Measurements from ENCODE around the gene FMO5. TPM values are rescaled to one million over a fixed set of nuclear protein-coding genes. Genes with fewer than 3 reads are reported as not detected.

The FMO5 gene
- total and polyA plus RNA-seq, 2 of the 13 experiments (the other 11 are each of a cell fraction or from before 2014, with no cell fraction given): 48.2 to 149 TPM

GRCh38 chr1:147223740-147224615, 1.2 kb downstream of the FMO5 start (continued):
- TF ChIP-seq, protein P1, sequence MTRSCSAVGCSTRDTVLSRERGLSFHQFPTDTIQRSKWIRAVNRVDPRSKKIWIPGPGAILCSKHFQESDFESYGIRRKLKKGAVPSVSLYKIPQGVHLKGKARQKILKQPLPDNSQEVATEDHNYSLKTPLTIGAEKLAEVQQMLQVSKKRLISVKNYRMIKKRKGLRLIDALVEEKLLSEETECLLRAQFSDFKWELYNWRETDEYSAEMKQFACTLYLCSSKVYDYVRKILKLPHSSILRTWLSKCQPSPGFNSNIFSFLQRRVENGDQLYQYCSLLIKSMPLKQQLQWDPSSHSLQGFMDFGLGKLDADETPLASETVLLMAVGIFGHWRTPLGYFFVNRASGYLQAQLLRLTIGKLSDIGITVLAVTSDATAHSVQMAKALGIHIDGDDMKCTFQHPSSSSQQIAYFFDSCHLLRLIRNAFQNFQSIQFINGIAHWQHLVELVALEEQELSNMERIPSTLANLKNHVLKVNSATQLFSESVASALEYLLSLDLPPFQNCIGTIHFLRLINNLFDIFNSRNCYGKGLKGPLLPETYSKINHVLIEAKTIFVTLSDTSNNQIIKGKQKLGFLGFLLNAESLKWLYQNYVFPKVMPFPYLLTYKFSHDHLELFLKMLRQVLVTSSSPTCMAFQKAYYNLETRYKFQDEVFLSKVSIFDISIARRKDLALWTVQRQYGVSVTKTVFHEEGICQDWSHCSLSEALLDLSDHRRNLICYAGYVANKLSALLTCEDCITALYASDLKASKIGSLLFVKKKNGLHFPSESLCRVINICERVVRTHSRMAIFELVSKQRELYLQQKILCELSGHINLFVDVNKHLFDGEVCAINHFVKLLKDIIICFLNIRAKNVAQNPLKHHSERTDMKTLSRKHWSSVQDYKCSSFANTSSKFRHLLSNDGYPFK (CRISPR knock-in tag; IDR thresholded peaks at IDR 0.05; ENCODE audit: borderline replicate concordance): no peak
- TF ChIP-seq POLR2A (IDR thresholded peaks at IDR 0.05; ENCODE audit: insufficient read depth in 1 of 2, low read depth in 2 of 2, low read length in 2 of 2): peak in 1 of 2 experiments; percentile 50; a peak in 1 of 4 replicates
- TF ChIP-seq ZNF737 (CRISPR knock-in tag; IDR thresholded peaks at IDR 0.05; ENCODE audit: borderline replicate concordance): no peak
- peak; percentile 48; the same call in 1 of the 2 replicates for TF ChIP-seq SIN3A (IDR thresholded peaks at IDR 0.05; ENCODE audit: borderline replicate concordance, low read depth, low read length)
- TF ChIP-seq IRX3 (CRISPR knock-in tag; IDR thresholded peaks at IDR 0.05; ENCODE audit: borderline replicate concordance, low read depth): no peak
- peak; percentile 31 for TF ChIP-seq XRCC5 (optimal IDR thresholded peaks at IDR 0.05; ENCODE audit: low read length)
- no peak for TF ChIP-seq PLRG1 (conservative IDR thresholded peaks at IDR 0.05)
- TF ChIP-seq DR1 (CRISPR knock-in tag; IDR thresholded peaks at IDR 0.05): no peak
- TF ChIP-seq KAT2B (IDR thresholded peaks at IDR 0.05; ENCODE audit: borderline replicate concordance, low read depth, low read length): no peak
- no peak; the same call in 1 of the 2 replicates for TF ChIP-seq ZNF687 (CRISPR knock-in tag; IDR thresholded peaks at IDR 0.05)
- TF ChIP-seq SNRNP70 (IDR thresholded peaks at IDR 0.05; ENCODE audit: low read depth, low read length): no peak
- no peak for TF ChIP-seq EP300 (IDR thresholded peaks at IDR 0.05; ENCODE audit: low read depth in 2 of 2, low read length in 2 of 2)
- TF ChIP-seq EP300 (CRISPR knock-in tag; IDR thresholded peaks at IDR 0.05; ENCODE audit: borderline replicate concordance): no peak
- TF ChIP-seq TARDBP (CRISPR knock-in tag; IDR thresholded peaks at IDR 0.05): no peak
- TF ChIP-seq RBFOX2 (IDR thresholded peaks at IDR 0.05; ENCODE audit: low read depth, low read length): peak; percentile 78
- TF ChIP-seq KAT7 (CRISPR knock-in tag; IDR thresholded peaks at IDR 0.05; ENCODE audit: borderline replicate concordance): peak; percentile 28; the same call in 1 of the 2 replicates
- no peak for TF ChIP-seq ZNF781 (CRISPR knock-in tag; IDR thresholded peaks at IDR 0.05; ENCODE audit: borderline replicate concordance, not compliant biosample characterization)
- TF ChIP-seq NFE2L2 (IDR thresholded peaks at IDR 0.05; ENCODE audit: low read length): no peak
- no peak for TF ChIP-seq HNRNPK (IDR thresholded peaks at IDR 0.05; ENCODE audit: low read depth, low read length, poor library complexity, severe bottlenecking)
- TF ChIP-seq, protein P2, sequence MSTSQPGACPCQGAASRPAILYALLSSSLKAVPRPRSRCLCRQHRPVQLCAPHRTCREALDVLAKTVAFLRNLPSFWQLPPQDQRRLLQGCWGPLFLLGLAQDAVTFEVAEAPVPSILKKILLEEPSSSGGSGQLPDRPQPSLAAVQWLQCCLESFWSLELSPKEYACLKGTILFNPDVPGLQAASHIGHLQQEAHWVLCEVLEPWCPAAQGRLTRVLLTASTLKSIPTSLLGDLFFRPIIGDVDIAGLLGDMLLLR (CRISPR knock-in tag; IDR thresholded peaks at IDR 0.05): no peak

All from HepG2 (cell line).